ENCODE measurements around the gene TBCD.

Gene TBCD

GRCh38 chr17:82812058-82812457 lies 60.2 kb downstream of the TBCD start:
- no peak for TF ChIP-seq CTCF (IDR thresholded peaks at IDR 0.05; ENCODE audit: low read depth, low read length, missing control alignments)
- no peak overlapping the region for H3K4me3 ChIP-seq (ENCODE audit: low read depth, low read length)
- no peak for DNase-seq (ENCODE audit: low read depth)

- no peak overlapping the region for H3K4me3 ChIP-seq (ENCODE audit: low read depth, low read length)
- no peak for DNase-seq (ENCODE audit: low read depth)
- TF ChIP-seq CTCF (IDR thresholded peaks at IDR 0.05; ENCODE audit: low read depth, low read length, missing control alignments), result no peak
Measured at GRCh38 chr17:82812601-82813000, 60.7 kb downstream of the TBCD start.

GRCh38 chr17:82813299-82814051 lies 61.6 kb downstream of the TBCD start:
- DNase-seq (ENCODE audit: low read depth), result no peak
- no peak overlapping the region for H3K4me3 ChIP-seq (ENCODE audit: low read depth, low read length)
- TF ChIP-seq CTCF (IDR thresholded peaks at IDR 0.05; ENCODE audit: low read depth, low read length, missing control alignments), result no peak

GRCh38 chr17:82814834-82815233 lies 63.0 kb downstream of the TBCD start:
- no peak overlapping the region for H3K4me3 ChIP-seq (ENCODE audit: low read depth, low read length)
- TF ChIP-seq CTCF (IDR thresholded peaks at IDR 0.05; ENCODE audit: low read depth, low read length, missing control alignments), result no peak
- no peak for DNase-seq (ENCODE audit: low read depth)

GRCh38 chr17:82815354-82815753 lies 63.5 kb downstream of the TBCD start:
- DNase-seq (ENCODE audit: low read depth), result no peak
- TF ChIP-seq CTCF (IDR thresholded peaks at IDR 0.05; ENCODE audit: low read depth, low read length, missing control alignments), result no peak

GRCh38 chr17:82815790-82816305 lies 64.0 kb downstream of the TBCD start:
- no peak for DNase-seq (ENCODE audit: low read depth)
- H3K4me3 ChIP-seq (ENCODE audit: low read depth, low read length), result no peak overlapping the region
- no peak for TF ChIP-seq CTCF (IDR thresholded peaks at IDR 0.05; ENCODE audit: low read depth, low read length, missing control alignments)

More at GRCh38 chr17:82815354-82815753, 63.5 kb downstream of the TBCD start:
- H3K4me3 ChIP-seq (ENCODE audit: low read depth, low read length), result no peak overlapping the region

GRCh38 chr17:82816358-82816757 lies 64.5 kb downstream of the TBCD start:
- DNase-seq (ENCODE audit: low read depth), result no peak
- no peak overlapping the region for H3K4me3 ChIP-seq (ENCODE audit: low read depth, low read length)
- no peak for TF ChIP-seq CTCF (IDR thresholded peaks at IDR 0.05; ENCODE audit: low read depth, low read length, missing control alignments)

Data from GM12864 (cell line).